Naive thymus-derived CD8-positive, alpha-beta T cell (primary cell): Measurements from ENCODE around the gene CCDC33. TPM values are rescaled to one million over a fixed set of nuclear protein-coding genes. Genes with fewer than 3 reads are reported as not detected.

Experiments used
- ATAC-seq, 2 donors: fragments of 150-1000 bp; cut with Tn5 transposase in 1 of 2; sonication (Bioruptor Pico), chemical (Tn5 transposase) in 1 of 2; 1 replicate in 1 of 2; 2 replicates in 1 of 2; pipeline ENCODE4 v1.10.0; 2021; ENCODE audit warnings: mild to moderate bottlenecking in 2 of 2, moderate library complexity in 2 of 2
- POLR2A ChIA-PET: fragments of 350-600 bp; sonication (Branson Sonifier 250); formaldehyde crosslinking; loops from one replicate; lab custom pipeline; 2021; ENCODE audit warnings: antibody characterized with exemption; lab: Charles Lee
- DNase-seq, 10 donors: peaks; one replicate each; pipeline versions ENCODE4 v3.0.0 to v3.0.0-alpha.2; 2020 to 2022
- H3K27ac Mint-ChIP-seq, 10 donors: one replicate each; pipeline ENCODE4 v1.8.0; 2020 to 2022; ENCODE audit warnings: mild to moderate bottlenecking in 10 of 10, mixed read lengths in 10 of 10, moderate library complexity in 4 of 10, inconsistent platforms in 1 of 10
- H3K27me3 Mint-ChIP-seq, 5 donors: one replicate each; pipeline ENCODE4 v1.8.0; 2021 to 2022; ENCODE audit warnings: mixed read lengths in 5 of 5
- H3K36me3 Mint-ChIP-seq, 3 donors: one replicate each; pipeline ENCODE4 v1.8.0; 2020 to 2022; ENCODE audit warnings: mixed read lengths in 3 of 3, mild to moderate bottlenecking in 2 of 3, inconsistent platforms in 1 of 3
- H3K4me1 Mint-ChIP-seq, 4 donors: one replicate each; pipeline ENCODE4 v1.8.0; 2021 to 2022; ENCODE audit warnings: mixed read lengths in 4 of 4
- H3K4me3 Mint-ChIP-seq, 10 donors: one replicate each; pipeline ENCODE4 v1.8.0; 2020 to 2022; ENCODE audit warnings: mild to moderate bottlenecking in 10 of 10, mixed read lengths in 10 of 10, moderate library complexity in 6 of 10, inconsistent platforms in 1 of 10
- H3K9me3 Mint-ChIP-seq, 9 donors: one replicate each; pipeline ENCODE4 v1.8.0; 2020 to 2022; ENCODE audit warnings: mixed read lengths in 9 of 9, mild to moderate bottlenecking in 3 of 9, inconsistent platforms in 1 of 9, moderate library complexity in 1 of 9
- polyA plus RNA-seq, 3 donors: library from polyadenylated mRNA; unstranded; fragments of 300-500 nt; fragmentation: Illumina TruSeq; gene quantifications; one replicate each; pipeline ENCODE4 v1.2.3, GENCODE V29; 2021
- total RNA-seq, 8 experiments: library from RNA in 2 of 8; stranded (reverse) in 2 of 8; gene quantifications; one replicate each; pipeline ENCODE4 v1.2.3 and lab custom pipeline; 2021 to 2026

CCDC33 gene
- total RNA-seq (not detected), polyA plus RNA-seq (not detected), total RNA-seq (lab: John Stamatoyannopoulos, UW) (0 to 0.09 (median 0) reads per million in 6 experiments)

GRCh38 chr15:74235962-74236361, at the start of gene CCDC33:
TSS of gene CCDC33 (plus strand) at chr15:74236326. CDS start at chr15:74236720, 394 bp downstream.
- no peak for ATAC-seq
- peak within 1 kb of the TSS in 1 of 10 donors; percentile 68 for H3K27ac Mint-ChIP-seq
- H3K4me3 Mint-ChIP-seq: no peak within 1 kb of the TSS
- no peaks in the 10 kb centered on the region for H3K9me3 Mint-ChIP-seq
- no peak for DNase-seq
- H3K4me1 Mint-ChIP-seq: no peaks in the 10 kb centered on the region
- POLR2A ChIA-PET: no interaction called here
- no peaks in the 10 kb centered on the region for H3K36me3 Mint-ChIP-seq
- peaks cover 0 to 2% (median 0%) of the 10 kb centered on the region in 5 donors for H3K27me3 Mint-ChIP-seq

- no peak for DNase-seq
- Mint-ChIP-seq H3K27me3 (no peaks in the 10 kb centered on the region), H3K27ac (no peak overlapping the region), H3K4me3 (no peak overlapping the region), H3K36me3 (no peaks in the 10 kb centered on the region), H3K4me1 (no peaks in the 10 kb centered on the region), H3K9me3 (no peaks in the 10 kb centered on the region)
- POLR2A ChIA-PET: no interaction called here
- no peak for ATAC-seq
Measured at GRCh38 chr15:74188216-74188615, 47.9 kb upstream of the CCDC33 start.

GRCh38 chr15:74191798-74192197, 44.3 kb upstream of the CCDC33 start:
- Mint-ChIP-seq H3K27ac (no peak overlapping the region), H3K27me3 (no peaks in the 10 kb centered on the region), H3K36me3 (no peaks in the 10 kb centered on the region), H3K4me3 (no peak overlapping the region), H3K9me3 (no peaks in the 10 kb centered on the region), H3K4me1 (no peaks in the 10 kb centered on the region)
- DNase-seq (no peak), ATAC-seq (no peak)
- POLR2A ChIA-PET: interaction anchor here (0.6 kb wide), 1 partner anchor 411 kb away, joined by 3 read pairs; no protein-coding TSS in a partner anchor

- POLR2A ChIA-PET: no interaction called here
- Mint-ChIP-seq H3K27ac (no peak overlapping the region), H3K9me3 (no peaks in the 10 kb centered on the region), H3K4me3 (no peak overlapping the region), H3K27me3 (no peaks in the 10 kb centered on the region), H3K36me3 (no peaks in the 10 kb centered on the region), H3K4me1 (no peaks in the 10 kb centered on the region)
- DNase-seq: no peak
- no peak for ATAC-seq
Measured at GRCh38 chr15:74192751-74193150, 43.4 kb upstream of the CCDC33 start.

- no peaks in the 10 kb centered on the region for H3K36me3 Mint-ChIP-seq
- ATAC-seq: no peak
- H3K27ac Mint-ChIP-seq: no peak overlapping the region
Measured at GRCh38 chr15:74193299-74193718, 42.8 kb upstream of the CCDC33 start.

GRCh38 chr15:74193905-74194304, 42.2 kb upstream of the CCDC33 start:
- Mint-ChIP-seq H3K9me3 (no peaks in the 10 kb centered on the region), H3K4me3 (no peak overlapping the region), H3K4me1 (no peaks in the 10 kb centered on the region), H3K36me3 (no peaks in the 10 kb centered on the region), H3K27me3 (no peaks in the 10 kb centered on the region), H3K27ac (no peak overlapping the region)
- DNase-seq (no peak), ATAC-seq (no peak)
- POLR2A ChIA-PET: no interaction called here

More at GRCh38 chr15:74193299-74193718, 42.8 kb upstream of the CCDC33 start:
- POLR2A ChIA-PET: no interaction called here
- Mint-ChIP-seq H3K9me3 (no peaks in the 10 kb centered on the region), H3K4me1 (no peaks in the 10 kb centered on the region), H3K27me3 (no peaks in the 10 kb centered on the region), H3K4me3 (no peak overlapping the region)
- no peak for DNase-seq

- ATAC-seq (no peak), DNase-seq (no peak)
- no peaks in the 10 kb centered on the region for H3K36me3 Mint-ChIP-seq
- POLR2A ChIA-PET: interaction anchor here (0.6 kb wide), 1 partner anchor 60 kb away, joined by 5 read pairs; no protein-coding TSS in a partner anchor
- no peaks in the 10 kb centered on the region for H3K9me3 Mint-ChIP-seq
- H3K4me3 Mint-ChIP-seq: no peak overlapping the region
- H3K27me3 Mint-ChIP-seq: no peaks in the 10 kb centered on the region
- no peaks in the 10 kb centered on the region for H3K4me1 Mint-ChIP-seq
- H3K27ac Mint-ChIP-seq: no peak overlapping the region
Measured at GRCh38 chr15:74194572-74195559, 41.3 kb upstream of the CCDC33 start.

- ATAC-seq (no peak), DNase-seq (no peak)
- Mint-ChIP-seq H3K27ac (no peak overlapping the region), H3K36me3 (no peaks in the 10 kb centered on the region), H3K4me3 (no peak overlapping the region), H3K9me3 (no peaks in the 10 kb centered on the region), H3K27me3 (peaks cover 0 to under 1% (median 0%) of the 10 kb centered on the region in 5 donors), H3K4me1 (no peaks in the 10 kb centered on the region)
- POLR2A ChIA-PET: no interaction called here
Measured at GRCh38 chr15:74196175-74196574, 40.0 kb upstream of the CCDC33 start.

- no peak overlapping the region for H3K4me3 Mint-ChIP-seq
- ATAC-seq (no peak), DNase-seq (no peak)
- H3K27ac Mint-ChIP-seq: no peak overlapping the region
- H3K36me3 Mint-ChIP-seq: no peaks in the 10 kb centered on the region
- peaks cover 0 to 9% (median 0%) of the 10 kb centered on the region in 5 donors for H3K27me3 Mint-ChIP-seq
- no peaks in the 10 kb centered on the region for H3K4me1 Mint-ChIP-seq
- POLR2A ChIA-PET: no interaction called here
- H3K9me3 Mint-ChIP-seq: no peaks in the 10 kb centered on the region
Measured at GRCh38 chr15:74197176-74197965, 38.8 kb upstream of the CCDC33 start.

GRCh38 chr15:74199297-74199652, 36.9 kb upstream of the CCDC33 start:
- Mint-ChIP-seq H3K36me3 (no peaks in the 10 kb centered on the region), H3K27ac (no peak overlapping the region), H3K27me3 (peaks cover 0 to 9% (median 0%) of the 10 kb centered on the region in 5 donors), H3K4me1 (peaks cover 0 to 4% (median 1%) of the 10 kb centered on the region in 4 donors), H3K9me3 (no peaks in the 10 kb centered on the region), H3K4me3 (no peak overlapping the region)
- DNase-seq (no peak), ATAC-seq (no peak)
- POLR2A ChIA-PET: no interaction called here

GRCh38 chr15:74200412-74200815, 35.7 kb upstream of the CCDC33 start:
- no peak overlapping the region for H3K27ac Mint-ChIP-seq
- H3K9me3 Mint-ChIP-seq: no peaks in the 10 kb centered on the region
- ATAC-seq (no peak), DNase-seq (no peak)
- H3K4me1 Mint-ChIP-seq: peaks cover 0 to 8% (median 3%) of the 10 kb centered on the region in 4 donors
- no peaks in the 10 kb centered on the region for H3K36me3 Mint-ChIP-seq
- POLR2A ChIA-PET: no interaction called here
- H3K27me3 Mint-ChIP-seq: peaks cover 0 to 9% (median 0%) of the 10 kb centered on the region in 5 donors
- no peak overlapping the region for H3K4me3 Mint-ChIP-seq

GRCh38 chr15:74200871-74201419, 35.2 kb upstream of the CCDC33 start:
- Mint-ChIP-seq H3K27ac (no peak overlapping the region), H3K4me3 (no peak overlapping the region), H3K9me3 (no peaks in the 10 kb centered on the region), H3K4me1 (peaks cover 0 to 8% (median 3%) of the 10 kb centered on the region in 4 donors), H3K36me3 (no peaks in the 10 kb centered on the region), H3K27me3 (peaks cover 0 to 9% (median 0%) of the 10 kb centered on the region in 5 donors)
- no peak for ATAC-seq
- no peak for DNase-seq
- POLR2A ChIA-PET: no interaction called here
